AG04449 (cell line): ENCODE measurements around the gene ARHGEF11.

ENCODE experiments used
- CTCF ChIA-PET: fragments of 350-600 bp; formaldehyde crosslinking; extraction: SDS; loops from one replicate; lab custom pipeline; 2021; ENCODE audit warnings: antibody characterized with exemption; lab: Yijun Ruan, JAX
- POLR2A ChIA-PET: fragments of 400-600, 350-600 bp; formaldehyde crosslinking; extraction: SDS; loops from one replicate; lab custom pipeline; 2020; ENCODE audit warnings: antibody characterized with exemption, inconsistent platforms; lab: Yijun Ruan, JAX
- DNase-seq: peaks from one replicate; pipeline ENCODE4 v3.0.0-alpha.2; 2010; ENCODE audit warnings: low read depth, low spot score
- H3K4me3 ChIP-seq: 2 replicates; pipeline ENCODE4 v1.5.1; 2011; ENCODE audit warnings: low read depth, mild to moderate bottlenecking, control low read depth, low read length
- CTCF ChIP-seq: IDR thresholded peaks from one replicate; pipeline ENCODE4 v1.5.1; 2011; ENCODE audit warnings: mild to moderate bottlenecking, moderate library complexity, low read length, control low read depth, inconsistent platforms; ENCODE audit not compliant: insufficient read depth; ENCODE audit errors: missing control alignments

Gene ARHGEF11

GRCh38 chr1:156963621-156964020, 81.9 kb downstream of the ARHGEF11 start:
- no peak for TF ChIP-seq CTCF
- DNase-seq: no peak
- no peak overlapping the region for H3K4me3 ChIP-seq
- ChIA-PET CTCF (interaction anchor here (1.1 kb wide), 1 partner anchor 193 kb away, joined by 3 read pairs; no protein-coding TSS in a partner anchor), POLR2A (no interaction called here)

DNA sequence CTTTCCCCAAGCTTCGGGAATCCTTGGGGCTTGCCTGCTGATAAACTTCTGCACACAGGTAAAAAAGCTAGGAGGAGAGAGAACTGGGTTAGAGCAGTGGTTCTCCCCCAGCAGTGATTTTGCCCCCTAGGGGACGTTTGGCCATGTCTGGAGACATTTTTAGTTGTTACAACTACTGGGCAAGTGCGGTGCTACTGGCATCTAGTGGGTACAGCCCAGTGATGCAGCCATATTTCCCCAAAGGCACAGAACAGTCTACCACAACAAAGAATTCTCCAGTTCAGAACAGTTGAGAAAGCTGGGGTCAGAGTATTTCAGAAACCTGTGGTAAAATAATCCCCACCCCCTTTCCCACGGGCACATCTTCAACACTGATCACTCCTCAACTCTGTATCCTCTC, 83.8 kb downstream of the ARHGEF11 start:
- POLR2A ChIA-PET: no interaction called here
- TF ChIP-seq CTCF: no peak
- H3K4me3 ChIP-seq: no peak overlapping the region
- DNase-seq: no peak
- CTCF ChIA-PET: interaction anchor here (1.7 kb wide), 1 partner anchor 34 kb away, joined by 5 read pairs; no protein-coding TSS in a partner anchor

DNA sequence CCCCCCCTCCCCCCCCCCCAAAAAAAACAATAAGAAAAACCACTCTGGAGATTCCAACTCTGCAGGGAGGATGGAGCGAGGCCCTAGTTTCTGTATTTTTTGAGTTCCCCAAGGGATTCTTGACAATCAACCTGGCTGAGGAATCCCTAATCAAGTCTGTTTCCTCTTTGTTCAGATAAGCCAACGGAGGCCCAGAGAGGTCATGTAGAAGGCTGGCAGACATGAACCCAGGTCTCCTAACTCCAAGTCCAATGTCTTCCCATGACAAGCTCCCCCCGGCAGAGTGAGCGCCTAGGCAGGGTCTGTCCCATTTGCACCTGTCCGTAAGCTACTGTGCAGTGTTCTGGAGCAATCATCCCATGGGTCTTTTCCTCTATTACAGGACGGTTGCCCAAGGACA, 85.6 kb downstream of the ARHGEF11 start:
- H3K4me3 ChIP-seq: no peak overlapping the region
- CTCF ChIA-PET: interaction anchor here (0.7 to 2.3 kb wide), 6 partner anchors 9 to 114 kb away, joined by 3 to 10 read pairs (median 4); partner anchors contain the start of gene PEAR1
- no peak for DNase-seq
- POLR2A ChIA-PET: no interaction called here
- no peak for TF ChIP-seq CTCF

DNA sequence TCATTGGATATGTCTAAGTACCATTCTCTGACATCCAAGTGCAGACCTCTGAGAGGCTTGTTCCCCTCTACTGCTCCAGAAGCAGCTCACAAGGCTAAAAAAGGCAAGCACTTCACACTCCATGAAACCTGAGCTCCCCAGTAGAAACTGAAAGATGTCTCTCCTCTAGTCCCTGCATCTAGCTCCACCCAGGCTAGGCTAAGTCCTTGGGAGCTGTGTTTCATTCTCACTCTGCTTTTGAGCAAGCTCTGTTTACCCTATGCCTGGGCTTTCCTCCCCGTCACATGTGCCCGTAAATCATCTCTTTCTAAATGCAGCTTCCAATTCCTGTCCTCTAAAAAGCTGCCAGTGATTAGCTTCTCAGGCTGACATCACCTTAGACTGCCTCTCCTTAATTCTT, 86.1 kb downstream of the ARHGEF11 start:
- peak; percentile 47 for DNase-seq
- ChIA-PET CTCF (interaction anchor here (0.9 to 2.3 kb wide), 5 partner anchors 9 to 115 kb away, joined by 3 to 10 read pairs (median 3); partner anchors contain the start of gene PEAR1), POLR2A (no interaction called here)
- no peak for TF ChIP-seq CTCF
- no peak overlapping the region for H3K4me3 ChIP-seq

GRCh38 chr1:156958247-156958714, 87.3 kb downstream of the ARHGEF11 start:
- TF ChIP-seq CTCF: no peak
- no peak for DNase-seq
- POLR2A ChIA-PET: no interaction called here
- H3K4me3 ChIP-seq: no peak overlapping the region
- CTCF ChIA-PET: interaction anchor here (1.9 to 2.3 kb wide), 2 partner anchors 12 to 66 kb away, joined by 8 to 10 read pairs; partner anchors contain the start of gene PEAR1

DNA sequence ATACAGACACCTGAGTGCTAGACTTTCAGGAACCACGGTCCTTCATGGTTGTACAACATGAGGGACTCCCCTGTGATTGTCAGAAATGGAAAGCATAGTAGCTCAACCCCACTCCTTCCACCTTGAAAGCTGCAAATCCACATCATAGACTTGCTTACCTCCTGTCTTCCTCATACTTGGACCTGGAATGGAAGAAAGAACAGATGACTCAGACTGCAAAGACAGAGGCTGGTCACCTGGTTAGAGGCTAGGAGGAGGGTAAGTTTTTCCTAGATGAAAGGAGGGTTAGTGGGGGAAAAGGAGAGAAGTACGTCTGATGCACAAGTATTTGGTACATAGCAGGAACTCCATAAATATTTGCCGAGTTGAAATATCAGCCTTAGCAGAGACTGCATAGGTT, 87.9 kb downstream of the ARHGEF11 start:
- H3K4me3 ChIP-seq: no peak overlapping the region
- DNase-seq: no peak
- POLR2A ChIA-PET: no interaction called here
- CTCF ChIA-PET: interaction anchor here (0.6 to 1.5 kb wide), 4 partner anchors 10 to 199 kb away, joined by 3 to 5 read pairs (median 4); no protein-coding TSS in a partner anchor
- TF ChIP-seq CTCF: no peak
